Stimulated activated CD8-positive, alpha-beta memory T cell treated with anti-CD3 and anti-CD28 coated beads, Interleukin-12 subunit alpha, Interleukin-12 subunit beta, amount 100 ng/mL, for 24 hours (primary cell): Measurements from ENCODE around the gene ANKRD11.
"Not testable (repeated sequence)": the region's sequence is repeated elsewhere in the genome, so short reads cannot be mapped to it uniquely, and the experiment has no call there.

Source experiments
- DNase-seq: peaks from one replicate; pipeline ENCODE4 v3.0.0-alpha.2; 2020; ENCODE audit errors: extremely low read depth

The ANKRD11 gene

GRCh38 chr16:89406277-89406888 lies 84.0 kb downstream of the ANKRD11 start:
- DNase-seq, result no peak

DNA sequence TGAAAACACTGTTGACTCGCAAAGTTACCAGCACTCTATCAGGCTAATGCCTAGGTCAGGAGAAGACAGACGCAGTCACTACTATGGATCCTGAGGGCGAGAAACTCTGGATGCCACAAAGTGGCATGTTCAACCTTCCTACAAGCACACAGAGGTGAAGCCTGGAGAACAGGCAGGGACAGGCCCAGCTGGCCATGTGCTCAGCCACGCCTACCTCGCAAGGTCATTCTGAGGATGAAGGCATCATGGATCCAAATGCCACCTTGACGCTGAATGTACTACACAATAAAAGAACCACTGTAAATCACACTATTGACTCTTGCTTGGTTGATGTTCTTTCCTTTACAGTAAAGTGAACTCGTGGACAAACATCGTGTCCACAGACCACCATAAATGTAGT lies 85.8 kb downstream of the ANKRD11 start:
- no peak for DNase-seq

- DNase-seq, result no peak
Measured at GRCh38 chr16:89402962-89403361, 87.4 kb downstream of the ANKRD11 start.

GRCh38 chr16:89401641-89402445 lies 88.5 kb downstream of the ANKRD11 start:
- no peak for DNase-seq

GRCh38 chr16:89401205-89401604 lies 89.2 kb downstream of the ANKRD11 start:
- DNase-seq, result no peak

DNA sequence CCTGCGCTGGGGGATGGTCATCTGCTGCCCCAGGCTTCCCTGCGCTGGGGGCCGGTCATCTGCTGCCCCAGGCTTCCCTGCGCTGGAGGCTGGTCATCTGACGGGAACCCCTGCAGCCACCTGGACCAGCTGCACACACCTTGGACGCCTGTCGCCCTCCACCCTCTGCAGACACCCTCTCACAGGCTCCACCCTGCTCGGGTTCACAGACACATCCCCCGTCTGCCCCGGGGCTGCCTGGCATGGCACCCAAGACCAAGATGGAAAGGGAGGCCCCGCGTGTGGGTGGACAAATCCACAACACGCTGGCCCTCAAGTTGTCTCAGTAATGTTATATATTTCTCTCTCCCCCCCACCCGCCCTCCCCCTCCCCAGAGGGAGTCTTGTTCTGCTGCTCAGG lies 89.6 kb downstream of the ANKRD11 start:
- DNase-seq, result no peak

DNA sequence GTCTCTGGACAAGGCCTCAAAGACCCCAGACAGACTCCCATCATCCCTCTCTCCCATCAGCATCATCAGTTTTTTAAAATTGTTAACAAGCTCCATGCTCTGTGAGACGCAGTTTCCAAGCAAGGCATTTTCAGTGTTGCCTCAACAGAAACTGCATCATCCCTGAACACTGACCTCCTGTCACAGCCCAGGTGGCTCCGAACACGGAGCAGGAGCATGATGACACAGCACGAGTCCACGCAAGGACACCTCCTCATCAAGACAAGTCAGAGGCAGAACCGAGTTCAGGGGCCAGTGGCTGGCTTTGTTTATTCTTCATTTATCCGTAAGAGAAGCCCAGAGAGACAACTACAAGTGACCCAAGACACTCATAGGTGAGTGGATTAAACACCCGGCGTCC lies 91.4 kb downstream of the ANKRD11 start:
- DNase-seq, result no peak

DNA sequence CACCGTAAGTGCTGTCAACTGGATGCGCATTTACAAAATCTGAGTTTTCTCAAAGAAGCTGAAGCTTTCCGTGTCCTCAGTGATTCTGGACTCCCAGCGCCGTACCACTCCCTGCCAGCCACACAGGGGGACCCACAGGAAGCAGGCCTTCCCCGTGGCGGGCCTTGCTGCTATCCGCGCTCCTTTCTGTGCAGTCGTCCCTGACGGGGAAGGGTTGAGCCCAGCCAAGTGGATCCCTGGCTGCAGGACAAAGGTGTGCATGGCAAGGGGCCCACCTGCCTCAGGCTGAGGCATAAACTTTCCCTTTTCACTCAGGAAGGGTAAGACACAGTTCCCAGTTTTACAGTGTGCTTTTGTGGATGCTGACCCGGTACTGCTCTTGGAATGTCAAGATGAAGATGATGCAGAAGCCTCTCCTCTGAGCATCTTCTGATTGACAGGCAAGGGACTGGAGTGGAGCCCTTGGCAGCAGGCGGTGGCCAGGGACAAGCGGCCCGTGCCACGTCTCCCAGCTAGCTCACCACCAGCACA lies 93.0 kb downstream of the ANKRD11 start:
- no peak for DNase-seq

- DNase-seq, result no peak
Measured at GRCh38 chr16:89396156-89396555, 94.2 kb downstream of the ANKRD11 start.

GRCh38 chr16:89395150-89396142 lies 94.9 kb downstream of the ANKRD11 start:
- DNase-seq, result no peak

DNA sequence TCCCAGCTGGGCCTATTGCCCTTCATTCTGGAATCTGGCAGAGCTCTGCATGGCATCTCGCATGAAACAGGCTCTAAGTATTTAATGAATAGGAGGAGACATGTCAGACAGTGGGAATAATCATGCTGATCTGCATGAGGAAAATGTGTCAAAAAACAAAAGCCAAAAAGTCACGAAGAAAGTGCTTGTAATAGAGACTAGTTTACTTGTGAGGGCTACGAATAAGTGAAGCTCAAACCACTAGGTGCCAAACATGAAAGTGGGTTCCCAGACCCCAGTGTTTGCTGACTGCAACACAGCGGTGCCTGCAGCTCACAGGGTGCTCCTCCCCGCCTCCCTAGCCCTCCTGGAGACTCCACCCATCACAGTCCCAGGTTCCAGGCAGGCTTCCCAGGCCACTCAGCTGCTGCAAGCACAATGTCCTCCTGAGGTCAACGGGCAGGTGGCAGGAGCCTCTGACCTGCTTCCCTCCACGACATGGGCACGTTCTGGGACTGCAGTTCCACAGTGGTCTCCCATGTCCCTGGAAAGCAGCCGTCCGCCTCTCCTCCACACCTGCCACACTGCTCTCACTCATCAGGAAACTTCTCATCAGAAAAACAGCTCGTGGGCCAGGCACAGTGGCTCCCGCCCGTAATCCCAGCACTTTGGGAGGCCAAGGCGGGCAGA lies 96.5 kb downstream of the ANKRD11 start:
- no peak for DNase-seq

GRCh38 chr16:89392881-89393737 lies 97.3 kb downstream of the ANKRD11 start:
- no peak for DNase-seq

DNA sequence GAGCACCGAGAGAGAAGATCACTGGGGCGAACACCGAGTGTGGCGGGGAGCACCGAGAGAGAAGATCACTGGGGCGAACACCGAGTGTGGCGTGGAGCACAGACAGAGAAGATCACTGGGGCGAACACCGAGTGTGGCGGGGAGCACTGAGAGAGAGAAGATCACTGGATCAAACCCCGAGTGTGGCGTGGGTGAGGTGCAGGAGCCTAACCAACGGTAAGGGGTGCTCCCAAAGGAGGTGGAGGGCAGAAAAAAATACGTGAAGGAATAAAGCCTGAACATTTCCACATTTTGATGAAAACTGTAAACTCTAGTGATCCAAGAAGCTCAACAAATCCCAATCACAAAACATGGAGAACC lies 100.2 kb downstream of the ANKRD11 start:
- not testable (repeated sequence) for DNase-seq

DNA sequence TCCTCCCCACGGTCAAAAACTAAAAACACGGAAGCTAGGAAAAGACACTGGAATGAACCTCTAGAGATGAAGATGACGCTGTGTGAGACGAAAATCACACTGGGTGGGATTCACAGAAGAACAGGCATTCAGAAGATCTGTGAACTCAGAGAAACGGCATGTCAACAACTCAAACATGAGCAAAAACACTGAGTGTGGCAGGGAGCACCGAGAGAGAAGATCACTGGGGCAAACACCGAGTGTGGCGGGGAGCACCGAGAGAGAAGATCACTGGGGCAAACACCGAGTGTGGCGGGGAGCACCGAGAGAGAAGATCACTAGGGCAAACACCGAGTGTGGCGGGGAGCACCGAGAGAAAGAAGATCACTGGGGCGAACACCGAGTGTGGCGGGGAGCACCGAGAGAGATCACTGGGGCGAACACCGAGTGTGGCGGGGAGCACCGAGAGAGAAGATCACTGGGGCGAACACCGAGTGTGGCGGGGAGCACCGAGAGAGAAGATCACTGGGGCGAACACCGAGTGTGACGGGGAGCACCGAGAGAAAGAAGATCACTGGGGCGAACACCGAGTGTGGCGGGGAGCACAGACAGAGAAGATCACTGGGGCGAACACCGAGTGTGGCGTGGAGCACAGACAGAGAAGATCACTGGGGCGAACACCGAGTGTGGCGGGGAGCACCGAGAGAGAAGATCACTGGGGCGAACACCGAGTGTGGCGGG lies 100.7 kb downstream of the ANKRD11 start:
- DNase-seq, result not testable (repeated sequence)

GRCh38 chr16:89388536-89388935 lies 101.8 kb downstream of the ANKRD11 start:
- DNase-seq, result no peak

- DNase-seq, result no peak
Measured at GRCh38 chr16:89386306-89387185, 103.8 kb downstream of the ANKRD11 start.

DNA sequence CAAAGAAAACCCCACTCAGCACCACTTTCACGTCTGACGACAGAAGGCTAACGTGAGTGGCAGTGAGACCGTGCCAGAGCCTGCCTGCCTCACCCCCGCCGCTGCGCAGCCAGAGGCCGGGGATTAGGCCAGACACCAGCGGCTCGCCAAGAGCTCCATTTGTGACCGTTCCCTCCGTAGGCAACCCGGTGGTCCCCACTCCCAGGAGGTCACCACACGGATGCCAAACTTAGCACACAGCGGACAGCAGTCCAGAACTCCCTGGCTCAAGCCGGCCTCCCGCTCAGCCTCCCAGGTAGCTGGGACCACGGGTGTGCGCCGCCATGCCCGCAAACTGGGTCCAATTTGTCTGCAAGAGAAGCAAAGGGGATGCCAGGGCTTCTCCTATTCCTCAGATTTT lies 104.6 kb downstream of the ANKRD11 start:
- DNase-seq, result no peak

DNA sequence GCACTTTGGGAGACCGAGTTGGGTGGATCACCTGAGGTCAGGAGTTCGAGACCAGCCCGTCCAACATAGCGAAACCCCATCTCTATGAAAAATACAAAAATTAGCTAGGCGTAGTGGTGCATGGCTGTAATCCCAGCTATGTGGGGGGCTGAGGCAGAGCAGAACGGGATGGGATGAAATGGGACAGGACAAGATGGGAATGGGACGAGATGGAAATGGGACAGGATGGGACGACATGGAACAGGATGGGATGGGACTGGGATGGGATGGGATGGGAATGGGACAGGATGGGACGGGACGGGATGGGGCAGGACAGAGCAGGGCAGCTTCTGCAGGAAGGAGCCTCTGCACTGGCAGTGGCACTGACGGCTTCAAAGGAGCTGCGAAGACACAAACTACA lies 106.1 kb downstream of the ANKRD11 start:
- no peak for DNase-seq
